HUES48 (cell line): ENCODE measurements around the gene DNAJC17.

Source experiments
- H3K27ac ChIP-seq: one replicate; pipeline ENCODE4 v1.7.0; 2013; ENCODE audit warnings: low read depth, low read length, inconsistent platforms
- H3K27me3 ChIP-seq: 2 replicates; pipeline ENCODE4 v1.6.1; 2013; ENCODE audit warnings: mild to moderate bottlenecking, low read length; ENCODE audit not compliant: control insufficient read depth, insufficient read depth
- H3K36me3 ChIP-seq: 2 replicates; pipeline ENCODE4 v1.6.1; 2013; ENCODE audit warnings: low read length; ENCODE audit not compliant: control insufficient read depth, insufficient read depth
- H3K4me1 ChIP-seq: 2 replicates; pipeline ENCODE4 v1.6.1; 2013; ENCODE audit warnings: mild to moderate bottlenecking, low read length; ENCODE audit not compliant: control insufficient read depth, insufficient read depth
- H3K4me3 ChIP-seq: 2 replicates; pipeline ENCODE4 v1.5.1; 2013; ENCODE audit warnings: mild to moderate bottlenecking, low read depth, low read length
- H3K9ac ChIP-seq: 2 replicates; pipeline ENCODE4 v1.6.1; 2013; ENCODE audit warnings: mild to moderate bottlenecking, low read depth, low read length, moderate library complexity
- H3K9me3 ChIP-seq: 2 replicates; pipeline ENCODE4 v1.6.1; 2013; ENCODE audit warnings: low read length; ENCODE audit not compliant: control insufficient read depth, insufficient read depth

The DNAJC17 gene

DNA sequence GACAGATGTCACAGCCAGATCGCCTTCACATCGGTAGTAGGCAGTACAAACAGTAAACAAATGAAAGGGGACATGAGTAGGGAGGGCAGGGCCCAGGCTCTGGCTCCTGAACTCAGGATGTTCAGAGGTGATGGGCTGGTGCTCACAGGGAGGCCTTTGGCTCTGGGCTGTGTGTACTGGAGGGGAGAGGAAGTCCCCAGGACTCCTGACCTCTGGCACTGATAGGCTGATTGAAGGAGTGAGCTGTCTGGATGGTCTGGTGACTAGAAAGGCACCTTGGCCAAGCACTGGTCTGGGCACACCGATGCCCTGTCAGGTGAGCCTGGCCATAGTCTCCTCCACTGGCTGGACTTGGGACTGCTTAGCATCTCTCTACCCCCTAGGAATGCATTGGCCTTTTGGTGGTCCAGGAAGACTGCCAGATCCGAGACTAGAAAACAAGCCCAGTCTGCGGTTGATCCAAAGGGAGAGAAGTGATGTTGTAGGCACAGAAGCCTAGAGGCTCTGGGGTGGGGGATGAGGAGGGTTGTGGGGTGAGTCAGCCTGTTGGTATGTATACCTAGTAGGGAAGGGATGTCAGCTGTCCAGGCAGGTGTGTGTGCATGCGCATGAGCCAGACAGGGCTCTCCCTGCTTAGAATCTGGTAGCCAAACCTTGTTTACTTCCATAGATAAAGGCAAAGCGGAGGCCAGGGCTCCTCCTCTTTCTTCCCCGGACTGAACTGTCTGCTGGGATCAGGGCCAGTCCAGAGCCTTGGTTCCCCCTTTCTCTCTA is 38.4 kb upstream of the DNAJC17 start:
- H3K4me1 ChIP-seq = peaks cover 30% of the 10 kb centered on the region
- H3K9me3 ChIP-seq = no peaks in the 10 kb centered on the region
- no peaks in the 10 kb centered on the region for H3K27me3 ChIP-seq
- H3K4me3 ChIP-seq = peak overlapping the region; percentile 88
- H3K36me3 ChIP-seq = peaks cover 41% of the 10 kb centered on the region
- no peak overlapping the region; the same call in 1 of the 2 replicates for H3K9ac ChIP-seq
- peak overlapping the region; percentile 68 for H3K27ac ChIP-seq

DNA sequence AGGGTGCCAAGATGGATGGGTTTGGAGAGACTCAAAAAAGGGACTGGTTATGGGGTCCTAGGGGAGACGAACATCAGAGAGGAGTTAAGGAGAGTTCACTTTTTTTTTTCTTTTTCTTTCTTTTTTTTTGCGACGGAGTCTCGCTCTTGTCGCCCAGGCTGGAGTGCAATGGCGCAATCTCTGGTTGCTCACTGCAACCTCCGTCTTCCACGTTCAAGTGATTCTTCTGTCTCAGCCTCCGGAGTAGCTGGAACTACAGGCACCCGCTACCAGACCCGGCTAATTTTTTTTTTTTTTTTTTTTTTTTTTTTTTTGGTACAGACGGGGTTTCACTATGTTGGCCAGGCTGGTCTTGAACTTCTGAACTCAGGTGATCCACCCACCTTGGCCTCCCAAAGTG is 37.8 kb upstream of the DNAJC17 start:
- H3K27ac ChIP-seq = no peak overlapping the region
- no peaks in the 10 kb centered on the region for H3K27me3 ChIP-seq
- peaks cover 30% of the 10 kb centered on the region for H3K4me1 ChIP-seq
- H3K9me3 ChIP-seq = no peaks in the 10 kb centered on the region
- H3K9ac ChIP-seq = peak overlapping the region; percentile 90
- H3K36me3 ChIP-seq = peaks cover 35% of the 10 kb centered on the region
- H3K4me3 ChIP-seq = peak overlapping the region; percentile 88

DNA sequence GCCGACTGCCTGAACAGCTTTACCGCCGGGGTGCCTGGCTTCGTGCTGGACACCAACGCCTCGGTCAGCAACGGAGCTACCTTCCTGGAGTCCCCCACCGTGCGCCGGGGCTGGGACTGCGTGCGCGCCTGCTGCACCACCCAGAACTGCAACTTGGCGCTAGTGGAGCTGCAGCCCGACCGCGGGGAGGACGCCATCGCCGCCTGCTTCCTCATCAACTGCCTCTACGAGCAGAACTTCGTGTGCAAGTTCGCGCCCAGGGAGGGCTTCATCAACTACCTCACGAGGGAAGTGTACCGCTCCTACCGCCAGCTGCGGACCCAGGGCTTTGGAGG is 37.4 kb upstream of the DNAJC17 start:
- peak overlapping the region; percentile 90 for H3K9ac ChIP-seq
- H3K27ac ChIP-seq = peak overlapping the region; percentile 75

DNA sequence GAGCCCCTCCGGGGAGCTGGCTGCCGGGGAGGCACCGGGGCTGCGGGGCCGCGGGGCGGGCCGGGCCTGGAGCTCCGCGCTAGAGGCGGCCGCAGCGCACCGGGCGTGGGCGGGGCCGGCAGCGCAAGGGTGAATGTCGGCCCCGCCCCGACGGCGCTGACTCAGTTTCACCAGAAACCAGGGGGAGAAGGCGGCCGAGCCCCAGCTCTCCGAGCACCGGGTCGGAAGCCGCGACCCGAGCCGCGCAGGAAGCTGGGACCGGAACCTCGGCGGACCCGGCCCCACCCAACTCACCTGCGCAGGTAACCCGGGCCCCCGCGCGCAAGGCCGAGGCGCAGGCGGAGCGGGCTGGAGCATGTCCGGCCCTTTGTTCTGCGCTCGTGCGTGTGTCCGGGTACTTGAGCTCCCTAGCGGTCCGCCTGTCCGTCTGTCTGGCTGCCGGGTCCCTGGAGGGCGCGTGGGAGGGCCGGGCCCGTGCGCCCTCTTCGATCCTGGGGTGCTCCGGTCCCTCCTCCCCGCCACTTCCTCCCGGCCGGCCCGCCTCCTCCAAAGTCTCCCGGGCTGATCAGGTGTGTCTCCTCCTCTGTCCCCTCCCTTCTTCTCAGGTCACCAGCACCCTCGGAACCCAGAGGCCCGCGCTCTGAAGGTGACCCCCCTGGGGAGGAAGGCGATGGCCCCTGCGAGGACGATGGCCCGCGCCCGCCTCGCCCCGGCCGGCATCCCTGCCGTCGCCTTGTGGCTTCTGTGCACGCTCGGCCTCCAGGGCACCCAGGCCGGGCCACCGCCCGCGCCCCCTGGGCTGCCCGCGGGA is 36.8 kb upstream of the DNAJC17 start, which contains the start of gene SPINT1:
Gene SPINT1, plus strand, starts transcription at position 164 of the 811 bp plus-strand sequence. Its CDS starts 507 bp downstream, at position 671.
- H3K27me3 ChIP-seq = no peaks in the 10 kb centered on the region
- peaks cover 26% of the 10 kb centered on the region for H3K36me3 ChIP-seq
- H3K4me1 ChIP-seq = peaks cover 30% of the 10 kb centered on the region
- peak within 1 kb of the TSS; percentile 75 for H3K27ac ChIP-seq
- H3K9me3 ChIP-seq = no peaks in the 10 kb centered on the region
- peak within 1 kb of the TSS; percentile 88 for H3K4me3 ChIP-seq
- H3K9ac ChIP-seq = peak within 1 kb of the TSS; percentile 90

More for the DNA sequence above, 37.4 kb upstream of the DNAJC17 start:
- H3K4me3 ChIP-seq = peak overlapping the region; percentile 88
- H3K27me3 ChIP-seq = no peaks in the 10 kb centered on the region
- H3K36me3 ChIP-seq = peaks cover 32% of the 10 kb centered on the region
- peaks cover 30% of the 10 kb centered on the region for H3K4me1 ChIP-seq
- H3K9me3 ChIP-seq = no peaks in the 10 kb centered on the region

DNA sequence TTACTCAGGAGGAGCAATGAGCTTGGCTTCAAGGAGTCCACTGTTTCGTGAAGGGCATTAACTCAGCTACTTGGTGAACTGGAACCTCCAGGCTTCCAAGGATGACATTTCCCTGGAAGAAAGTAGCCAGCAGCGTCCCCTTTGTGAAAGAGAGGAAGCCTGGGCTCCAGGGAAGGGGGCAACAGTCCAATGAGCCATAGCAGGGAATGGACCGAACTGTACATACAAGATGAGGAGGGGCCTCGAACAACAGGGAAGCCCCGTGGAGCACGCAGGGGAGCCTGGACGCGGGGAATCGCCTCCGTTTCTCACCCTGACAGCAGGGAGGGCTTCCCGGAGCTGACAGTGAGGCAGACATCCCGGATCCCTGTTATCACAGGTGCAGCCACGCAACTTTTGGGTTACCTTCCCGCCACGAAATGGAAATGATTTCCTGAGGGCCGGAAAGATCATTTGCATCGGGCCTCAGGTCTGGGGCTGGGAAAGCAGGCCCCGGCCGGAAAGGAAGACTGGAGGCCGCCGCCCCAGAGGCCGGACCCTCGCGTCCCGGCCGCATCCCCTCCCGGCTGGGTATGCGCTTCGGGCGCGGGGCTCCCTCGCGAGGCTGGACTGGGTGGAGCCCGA is 36.1 kb upstream of the DNAJC17 start:
- peaks cover 30% of the 10 kb centered on the region for H3K4me1 ChIP-seq
- no peak overlapping the region for H3K27ac ChIP-seq
- peak overlapping the region; percentile 90; the same call in 1 of the 2 replicates for H3K9ac ChIP-seq
- H3K9me3 ChIP-seq = no peaks in the 10 kb centered on the region
- H3K36me3 ChIP-seq = peaks cover 23% of the 10 kb centered on the region
- peak overlapping the region; percentile 88 for H3K4me3 ChIP-seq
- no peaks in the 10 kb centered on the region for H3K27me3 ChIP-seq

DNA sequence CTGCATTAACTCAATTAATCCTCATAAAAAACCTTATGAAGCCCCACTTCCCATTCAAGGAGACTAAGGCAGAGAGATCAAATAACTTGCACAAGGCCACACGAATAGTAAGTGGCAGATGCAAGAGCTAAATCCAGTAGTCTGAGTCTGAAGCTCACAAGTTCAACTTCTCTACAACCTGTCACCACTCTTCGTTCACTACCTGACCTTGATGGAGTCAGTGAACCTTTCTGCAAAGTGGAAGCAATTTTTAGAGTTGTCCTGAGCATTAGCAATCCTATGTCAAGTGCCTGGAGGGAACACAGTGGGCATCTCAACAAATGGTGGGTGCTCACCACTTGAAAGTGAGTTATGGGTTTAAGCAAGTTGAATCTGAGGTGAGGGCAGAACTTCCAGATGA is 34.5 kb upstream of the DNAJC17 start:
- Histone ChIP-seq H3K4me1 (peaks cover 20% of the 10 kb centered on the region), H3K4me3 (no peak overlapping the region), H3K9me3 (no peaks in the 10 kb centered on the region), H3K9ac (no peak overlapping the region), H3K36me3 (peaks cover 9% of the 10 kb centered on the region), H3K27me3 (no peaks in the 10 kb centered on the region), H3K27ac (no peak overlapping the region)

DNA sequence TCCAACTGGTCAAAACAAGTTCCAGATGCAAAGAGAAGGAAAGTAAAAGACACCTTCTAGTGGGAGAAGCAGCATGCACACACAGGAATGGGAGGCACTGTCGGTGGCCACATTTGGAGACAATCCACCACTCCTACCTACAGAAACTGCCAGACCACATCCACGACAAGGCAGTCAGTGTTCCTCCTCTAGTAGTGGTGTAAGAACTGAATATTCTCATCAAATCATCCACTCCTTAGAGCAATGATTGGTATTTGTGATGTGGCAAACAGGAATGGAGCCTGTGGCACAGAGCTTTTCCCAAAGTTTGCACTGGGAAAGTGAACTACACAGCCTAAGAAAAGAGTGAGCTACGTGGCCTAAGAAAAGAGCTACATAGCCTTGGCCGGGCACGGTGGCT is 31.5 kb upstream of the DNAJC17 start:
- Histone ChIP-seq H3K9me3 (no peaks in the 10 kb centered on the region), H3K27me3 (no peaks in the 10 kb centered on the region), H3K4me3 (no peak overlapping the region), H3K4me1 (0 out of 2 replicates have a peak, but pooled peaks cover 5% of the 10 kb centered on the region), H3K36me3 (no peaks in the 10 kb centered on the region), H3K27ac (no peak overlapping the region), H3K9ac (no peak overlapping the region)

DNA sequence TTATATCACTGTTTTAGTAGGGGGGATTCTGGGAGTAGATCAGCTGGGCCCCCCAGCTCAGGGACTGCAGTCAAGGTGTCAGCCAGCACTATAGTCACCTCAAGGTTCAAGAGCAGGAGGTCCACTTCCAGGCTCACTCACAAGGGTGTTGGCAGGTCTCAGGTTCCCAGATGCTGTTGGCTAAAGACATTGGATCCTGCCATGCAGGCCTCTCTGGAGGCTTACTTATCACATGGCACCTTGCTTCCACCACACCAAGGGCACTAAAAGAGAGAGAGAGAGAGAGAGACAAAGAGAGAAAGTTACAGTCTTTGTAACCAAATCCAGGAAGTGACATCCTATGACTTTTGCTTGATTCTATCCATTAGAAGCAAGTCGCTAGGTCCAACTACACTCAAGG is 28.7 kb upstream of the DNAJC17 start:
- Histone ChIP-seq H3K9me3 (no peaks in the 10 kb centered on the region), H3K27me3 (no peaks in the 10 kb centered on the region), H3K4me1 (no peaks in the 10 kb centered on the region), H3K9ac (no peak overlapping the region), H3K27ac (no peak overlapping the region), H3K4me3 (no peak overlapping the region), H3K36me3 (no peaks in the 10 kb centered on the region)

DNA sequence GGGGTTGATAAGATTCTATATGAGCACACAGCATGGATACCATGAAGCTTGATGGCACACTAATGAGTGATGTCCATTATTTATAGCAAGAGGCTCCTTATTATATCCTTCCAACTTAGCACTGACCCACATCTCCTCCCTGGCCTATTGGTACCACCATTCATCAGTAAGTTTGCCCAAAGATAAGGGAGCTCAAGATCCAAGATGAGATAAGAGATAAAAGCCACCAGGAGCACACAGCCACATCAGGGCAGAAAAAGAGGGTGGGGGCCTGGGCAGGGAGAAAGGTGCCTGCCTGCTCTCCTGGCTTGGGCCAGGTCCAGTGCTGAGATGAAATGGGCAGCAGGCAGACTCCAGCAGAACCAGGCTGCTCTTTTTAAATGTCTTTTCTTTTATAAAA is 25.6 kb upstream of the DNAJC17 start:
- H3K27ac ChIP-seq = no peak overlapping the region
- H3K4me3 ChIP-seq = no peak overlapping the region
- no peaks in the 10 kb centered on the region for H3K36me3 ChIP-seq
- no peaks in the 10 kb centered on the region for H3K9me3 ChIP-seq
- H3K9ac ChIP-seq = no peak overlapping the region
- H3K4me1 ChIP-seq = no peaks in the 10 kb centered on the region
- H3K27me3 ChIP-seq = no peaks in the 10 kb centered on the region

DNA sequence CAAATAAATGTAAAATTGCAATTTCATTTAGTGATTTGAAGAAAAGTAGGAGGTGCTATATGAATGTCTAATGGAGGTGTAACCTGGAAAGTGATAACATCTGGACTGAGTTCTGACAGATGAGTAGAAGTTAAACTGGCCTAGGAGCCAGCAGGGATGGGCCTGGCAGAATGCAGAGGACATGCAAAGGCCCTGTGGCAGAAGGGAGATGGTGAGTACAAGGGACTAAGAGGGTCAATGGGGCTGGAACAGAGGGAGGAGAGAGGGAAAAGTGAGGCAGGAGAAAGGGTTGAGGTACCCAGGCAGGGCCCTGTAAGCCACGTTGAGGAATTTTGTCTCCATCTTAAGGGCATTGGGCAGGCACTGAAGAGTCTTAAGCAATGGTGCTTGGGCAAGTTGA is 24.6 kb upstream of the DNAJC17 start:
- Histone ChIP-seq H3K9me3 (no peaks in the 10 kb centered on the region), H3K27me3 (no peaks in the 10 kb centered on the region), H3K36me3 (no peaks in the 10 kb centered on the region), H3K4me3 (no peak overlapping the region), H3K9ac (no peak overlapping the region), H3K27ac (no peak overlapping the region), H3K4me1 (no peaks in the 10 kb centered on the region)

DNA sequence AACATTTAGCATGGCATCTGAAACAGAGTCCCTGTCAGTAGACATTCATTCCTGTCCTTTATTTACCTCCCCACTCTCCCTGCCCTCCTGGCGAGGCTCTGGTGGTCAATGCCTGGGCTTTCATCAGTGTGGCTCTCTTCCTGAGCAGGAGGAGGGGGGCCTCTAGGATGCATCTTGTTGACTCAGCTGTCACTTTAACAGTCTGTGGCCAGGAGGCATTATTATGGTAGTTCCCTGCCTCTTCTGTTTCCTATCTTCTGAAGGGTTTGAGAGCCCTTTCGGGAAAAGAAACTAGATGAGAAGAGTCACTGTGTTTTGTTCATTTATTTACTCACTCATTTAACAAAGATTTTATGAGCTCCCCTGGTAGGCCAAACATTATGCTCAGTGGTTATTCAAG is 23.6 kb upstream of the DNAJC17 start:
- no peaks in the 10 kb centered on the region for H3K36me3 ChIP-seq

More for the DNA sequence above, 23.6 kb upstream of the DNAJC17 start:
- Histone ChIP-seq H3K9ac (no peak overlapping the region), H3K4me3 (no peak overlapping the region), H3K9me3 (no peaks in the 10 kb centered on the region), H3K4me1 (no peaks in the 10 kb centered on the region), H3K27ac (peak overlapping the region; percentile 2), H3K27me3 (no peaks in the 10 kb centered on the region)
